GM11168 (cell line): ENCODE measurements around the gene MCTP2.

ENCODE experiments used
- in situ Hi-C: fragments of 300-500 bp; cut with MboI; formaldehyde crosslinking; loops from one replicate; pipeline ENCODE4 v1.12.0; 2022; ENCODE audit warnings: low sequenced_read_pairs; ENCODE audit not compliant: unreplicated experiment

Gene MCTP2

GRCh38 chr15:94258246-94258645 is 26.9 kb downstream of the MCTP2 start:
- in situ Hi-C loops: no loop called here

DNA sequence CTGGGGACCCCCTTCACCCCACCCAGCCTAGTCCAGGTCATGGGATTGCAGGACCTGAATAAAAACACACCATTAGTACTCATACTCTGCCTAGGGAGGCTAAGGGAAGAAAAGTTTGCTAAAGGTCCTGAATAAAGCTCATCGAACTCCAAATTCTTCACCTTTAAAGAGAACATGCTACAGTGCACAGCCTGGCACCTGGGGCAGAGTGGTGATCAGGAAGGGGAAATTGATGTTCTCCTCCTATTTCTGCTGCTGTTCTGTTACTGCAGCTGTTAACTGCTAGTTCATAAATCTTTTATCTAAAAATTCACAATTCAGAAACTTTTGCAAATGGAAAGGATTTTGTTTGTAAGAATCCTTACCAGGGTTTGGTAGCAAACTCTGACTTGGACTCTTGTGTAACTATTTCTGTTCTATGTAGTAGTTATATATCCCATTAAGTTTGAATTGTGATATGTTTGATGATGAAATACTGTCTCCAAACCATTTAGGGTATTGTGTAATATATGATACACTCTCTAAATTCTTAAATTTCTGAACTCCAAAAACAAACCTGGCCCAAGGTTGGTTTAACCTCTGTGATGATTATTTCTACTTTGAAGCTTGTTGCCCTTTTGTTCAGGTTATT is 27.9 kb downstream of the MCTP2 start:
- in situ Hi-C loops: no loop called here

DNA sequence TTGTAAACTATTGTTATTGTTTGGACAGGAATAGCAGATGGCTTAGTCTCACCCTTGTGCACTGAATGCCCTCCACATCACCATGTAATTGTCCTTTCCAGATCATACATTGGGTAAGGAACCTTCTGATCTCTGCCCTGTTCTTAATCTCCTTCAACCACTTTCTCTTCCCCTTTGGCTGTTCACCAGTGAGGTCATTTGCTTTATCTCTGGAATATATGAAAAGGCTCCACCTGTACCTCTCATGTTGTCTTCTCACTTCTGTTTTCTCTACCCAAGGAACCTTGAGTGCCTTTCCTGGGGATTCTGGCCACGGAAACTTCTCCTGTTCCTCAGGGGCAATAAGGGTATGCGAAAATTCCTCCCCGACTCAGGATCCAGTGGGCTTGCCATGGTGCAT is 28.5 kb downstream of the MCTP2 start:
- in situ Hi-C loops: no loop called here

GRCh38 chr15:94262201-94262600 is 30.8 kb downstream of the MCTP2 start:
- in situ Hi-C loops: no loop called here

DNA sequence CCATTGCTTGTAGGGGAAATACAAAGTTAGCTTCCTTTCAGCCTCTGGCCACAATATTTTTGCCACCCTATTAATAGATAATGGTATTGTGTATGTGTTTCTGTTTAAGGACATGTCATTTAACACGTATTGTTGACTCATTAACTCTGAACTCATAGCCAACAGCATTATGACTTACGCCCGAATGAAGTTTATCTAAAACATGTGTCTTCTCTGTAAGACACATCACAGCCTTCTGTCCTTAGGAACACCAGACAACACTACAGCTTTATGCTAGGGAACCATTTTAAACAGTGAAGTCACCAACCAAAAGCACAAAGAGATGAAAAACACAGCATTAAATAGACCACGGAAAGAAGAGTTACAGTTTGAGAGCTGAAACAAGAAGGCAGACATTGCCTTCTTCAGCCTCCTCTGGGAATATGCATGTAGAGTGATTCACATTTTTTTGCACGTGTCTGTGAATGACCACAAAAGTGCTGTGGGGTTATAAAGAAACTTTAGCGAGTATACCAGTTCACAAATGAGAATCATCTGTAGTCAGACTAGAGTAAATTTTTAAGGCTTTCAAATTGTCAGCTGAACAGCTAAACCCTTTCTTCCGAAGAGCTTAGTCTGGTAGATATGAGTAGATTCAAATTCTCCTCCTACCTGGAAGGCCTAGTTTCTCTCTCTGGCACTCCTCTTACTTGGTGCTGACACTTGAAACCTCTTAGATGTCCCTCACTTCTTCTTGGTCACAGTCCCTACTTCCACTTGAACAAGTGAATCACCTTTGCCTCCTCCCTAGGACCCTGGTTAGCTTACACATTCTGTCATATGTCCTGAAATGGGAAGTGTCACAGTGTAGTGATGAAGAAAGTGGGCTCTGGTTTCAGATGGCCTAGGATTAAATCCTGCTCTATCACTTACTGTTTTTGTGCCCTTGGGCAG is 32.2 kb downstream of the MCTP2 start:
- in situ Hi-C loops: no loop called here

- in situ Hi-C loops: no loop called here
These were observed 33.6 kb downstream of the MCTP2 start for GRCh38 chr15:94265009-94265408.

- in situ Hi-C loops: no loop called here
These were observed 34.6 kb downstream of the MCTP2 start for GRCh38 chr15:94265982-94266381.

DNA sequence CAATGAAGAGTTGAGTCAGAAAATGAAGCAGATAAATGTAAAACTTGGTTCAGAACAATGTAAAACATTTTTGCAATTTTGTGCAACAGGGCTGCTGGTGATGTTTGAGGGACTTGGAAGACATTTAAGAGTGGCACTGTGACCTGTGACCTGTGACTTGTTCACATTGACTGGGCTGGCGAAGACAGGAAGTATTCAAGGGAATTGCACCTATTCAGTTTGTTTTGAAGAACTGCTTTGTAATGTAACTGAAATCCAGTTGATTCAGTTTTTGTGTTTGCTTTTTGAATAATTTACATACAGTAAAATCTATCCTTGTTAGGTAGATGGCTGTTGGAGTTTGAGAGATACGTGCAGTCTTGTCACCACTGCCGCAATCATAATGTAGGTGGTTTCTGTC is 35.4 kb downstream of the MCTP2 start:
- in situ Hi-C loops: no loop called here

- in situ Hi-C loops: no loop called here
These were observed 38.6 kb downstream of the MCTP2 start for GRCh38 chr15:94269954-94270353.

- in situ Hi-C loops: no loop called here
These were observed 39.2 kb downstream of the MCTP2 start for GRCh38 chr15:94270570-94270969.

- in situ Hi-C loops: no loop called here
These were observed 41.0 kb downstream of the MCTP2 start for GRCh38 chr15:94272251-94272898.

DNA sequence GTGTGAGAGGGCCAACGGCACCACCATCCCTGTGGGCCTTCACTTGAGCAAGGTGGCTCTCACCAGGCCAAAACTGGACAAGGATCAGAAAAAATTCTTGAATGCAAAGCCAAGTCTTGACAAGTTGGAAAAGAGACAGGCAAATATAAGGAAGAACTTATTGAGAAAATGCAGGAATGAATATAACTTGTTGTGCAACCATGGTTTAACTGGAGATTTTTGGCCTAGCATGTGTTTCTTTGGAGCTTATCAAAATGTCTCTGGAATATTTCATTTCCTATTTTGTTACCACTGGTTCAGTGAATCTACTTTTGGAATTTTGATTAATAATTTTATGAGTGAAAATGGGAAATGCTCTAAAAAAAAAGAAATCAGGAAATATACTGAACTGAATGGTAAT is 42.5 kb downstream of the MCTP2 start:
- in situ Hi-C loops: no loop called here

DNA sequence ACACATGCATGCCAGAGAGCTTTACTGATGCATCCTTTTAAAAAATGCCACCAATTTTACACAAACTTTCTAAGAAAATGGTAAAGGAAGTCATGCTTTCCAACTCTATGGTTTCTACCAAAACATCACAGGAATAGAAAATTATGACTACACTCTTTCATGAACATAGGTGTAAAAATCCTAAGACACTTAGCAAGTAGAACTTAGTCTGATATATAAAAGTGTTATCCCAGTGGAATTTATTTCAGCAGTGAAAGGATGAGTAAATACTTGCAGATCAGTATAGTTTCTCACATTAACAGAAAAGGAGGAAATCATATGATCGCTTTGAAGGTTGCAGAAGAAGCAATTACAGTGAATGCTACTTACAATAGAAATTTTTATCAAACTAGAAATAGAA is 43.4 kb downstream of the MCTP2 start:
- in situ Hi-C loops: no loop called here

- in situ Hi-C loops: no loop called here
These were observed 46.1 kb downstream of the MCTP2 start for GRCh38 chr15:94277485-94277884.

DNA sequence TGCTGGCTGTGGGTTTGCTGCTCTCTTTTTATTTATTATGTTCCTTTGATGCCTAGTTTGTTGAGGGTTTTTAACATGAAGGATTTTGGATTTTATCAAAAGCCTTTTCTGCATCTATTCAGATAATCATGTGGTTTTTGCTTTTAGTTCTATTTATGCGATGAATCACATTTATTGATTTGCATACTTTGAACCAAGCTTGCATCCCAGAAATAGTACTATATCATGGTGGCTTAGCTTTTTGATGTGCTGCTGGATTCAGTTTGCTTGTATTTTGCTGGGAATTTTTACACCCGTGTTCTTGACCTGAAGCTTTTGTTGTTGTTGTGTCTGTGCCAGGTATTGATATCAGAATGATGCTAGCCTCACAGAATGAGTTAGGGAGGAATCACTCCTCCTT is 48.4 kb downstream of the MCTP2 start:
- in situ Hi-C loops: no loop called here

- in situ Hi-C loops: no loop called here
These were observed 48.9 kb downstream of the MCTP2 start for GRCh38 chr15:94280301-94280700.

GRCh38 chr15:94282269-94283250 is 51.2 kb downstream of the MCTP2 start:
- in situ Hi-C loops: no loop called here

DNA sequence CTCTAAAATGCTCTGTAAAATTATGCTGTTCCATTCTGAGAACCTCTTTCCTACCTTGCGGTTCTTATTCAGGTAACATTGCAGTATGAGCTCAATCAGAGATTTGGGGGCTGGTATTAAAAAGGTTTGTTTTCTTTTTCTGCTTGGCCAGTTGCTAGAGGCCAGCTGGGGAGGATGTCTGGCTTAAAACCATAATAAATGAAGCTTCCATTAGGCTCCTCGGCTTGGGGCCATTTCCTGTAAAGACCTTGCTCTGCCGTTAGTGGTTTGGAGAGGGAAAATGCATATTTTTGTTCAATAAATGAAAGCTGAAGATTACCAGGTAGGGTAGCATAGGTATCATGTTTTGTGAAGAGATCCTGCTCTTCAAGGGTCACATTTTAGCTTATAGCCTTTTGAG is 55.2 kb downstream of the MCTP2 start:
- in situ Hi-C loops: loop anchor here (5.0 kb wide), 1 partner anchor 49 kb away; no protein-coding TSS in a partner anchor

- in situ Hi-C loops: loop anchor here (5.0 kb wide), 1 partner anchor 51 kb away; no protein-coding TSS in a partner anchor
These were observed 56.5 kb downstream of the MCTP2 start for GRCh38 chr15:94287794-94288246.

- in situ Hi-C loops: no loop called here
These were observed 59.4 kb downstream of the MCTP2 start for GRCh38 chr15:94290730-94291129.
